Measurements from ENCODE around the gene CEP131.
"Not testable (repeated sequence)": the region's sequence is repeated elsewhere in the genome, so short reads cannot be mapped to it uniquely, and the experiment has no call there.

The CEP131 gene

GRCh38 chr17:81151278-81151677 lies 71.5 kb downstream of the CEP131 start:
- DNase-seq (ENCODE audit: low read depth) = no peak

- DNase-seq (ENCODE audit: low read depth) = no peak
Measured at GRCh38 chr17:81150377-81151077, 72.2 kb downstream of the CEP131 start.

- no peak for DNase-seq (ENCODE audit: low read depth)
Measured at GRCh38 chr17:81148986-81149533, 73.7 kb downstream of the CEP131 start.

- DNase-seq (ENCODE audit: low read depth) = no peak
Measured at GRCh38 chr17:81148571-81148970, 74.2 kb downstream of the CEP131 start.

GRCh38 chr17:81147701-81148100 lies 75.1 kb downstream of the CEP131 start:
- no peak for DNase-seq (ENCODE audit: low read depth)

GRCh38 chr17:81146208-81146607 lies 76.6 kb downstream of the CEP131 start:
- not testable (repeated sequence) for DNase-seq (ENCODE audit: low read depth)

- no peak for DNase-seq (ENCODE audit: low read depth)
Measured at GRCh38 chr17:81144423-81144781, 78.4 kb downstream of the CEP131 start.

- no peak for DNase-seq (ENCODE audit: low read depth)
Measured at GRCh38 chr17:81143717-81144422, 78.9 kb downstream of the CEP131 start.

- DNase-seq (ENCODE audit: low read depth) = no peak
Measured at GRCh38 chr17:81143200-81143527, 79.6 kb downstream of the CEP131 start.

- DNase-seq (ENCODE audit: low read depth) = peak; percentile 68
Measured at GRCh38 chr17:81142301-81143199, 80.2 kb downstream of the CEP131 start.

GRCh38 chr17:81140695-81141094 lies 82.1 kb downstream of the CEP131 start:
- DNase-seq (ENCODE audit: low read depth) = no peak

GRCh38 chr17:81140018-81140417 lies 82.7 kb downstream of the CEP131 start:
- no peak for DNase-seq (ENCODE audit: low read depth)

Data from amniotic epithelial cell (primary cell).